Prostate gland (tissue), 2 donors: ENCODE results near the gene GPRIN3.

Source experiments
- CTCF ChIP-seq, 4 experiments: fragments of 200-600 bp in 2 of 4; fragments of 450-650 bp in 2 of 4; sonication (generic) in 2 of 4; IDR thresholded peaks; 1 replicate in 3 of 4; 2 replicates in 1 of 4; pipeline ENCODE4 v1.5.1; 2016 to 2019; ENCODE audit warnings: antibody characterized with exemption in 4 of 4, mild to moderate bottlenecking in 2 of 4, moderate library complexity in 2 of 4
- POLR2AphosphoS5 ChIP-seq: sonication (generic); formaldehyde crosslinking; IDR thresholded peaks from one replicate; pipeline ENCODE4 v1.6.1; 2017; ENCODE audit warnings: antibody characterized with exemption

- TF ChIP-seq POLR2AphosphoS5 (no peak), CTCF (IDR thresholded peaks at IDR 0.05) (no peak)
Observed at GRCh38 chr4:89288430-89288829, 19.2 kb downstream of the GPRIN3 start.
